HCT116 (cell line): ENCODE results near the gene MYO1E.

Experiments used
- CEBPB ChIP-seq: IDR thresholded peaks from 2 replicates; pipeline ENCODE4 v1.6.1; 2012; ENCODE audit warnings: low read depth
- EZH2 ChIP-seq: fragments of 200-600 bp; sonication (generic); IDR thresholded peaks from 2 replicates; pipeline ENCODE4 v1.6.1; 2017; ENCODE audit warnings: antibody characterized with exemption, mixed run types
- EZH2phosphoT487 ChIP-seq: fragments of 200-600 bp; IDR thresholded peaks from 2 replicates; pipeline ENCODE4 v1.6.1; 2018; ENCODE audit warnings: antibody characterized with exemption, borderline replicate concordance
- POLR2A ChIP-seq: IDR thresholded peaks from 2 replicates; pipeline ENCODE4 v1.7.0; 2011; ENCODE audit warnings: borderline replicate concordance; ENCODE audit not compliant: insufficient read depth, insufficient read length; ENCODE audit errors: extremely low read depth
- POLR2AphosphoS5 ChIP-seq: IDR thresholded peaks from 2 replicates; pipeline ENCODE4 v1.6.1; 2011; ENCODE audit warnings: mild to moderate bottlenecking, low read depth, low read length, moderate library complexity
- RAD21 ChIP-seq: IDR thresholded peaks from 2 replicates; pipeline ENCODE4 v1.6.1; 2012; ENCODE audit warnings: low read depth, mild to moderate bottlenecking
- SP1 ChIP-seq: IDR thresholded peaks from 2 replicates; pipeline ENCODE4 v1.6.1; 2012; ENCODE audit warnings: low read depth
- TCF7L2 ChIP-seq: IDR thresholded peaks from 2 replicates; pipeline ENCODE4 v1.7.0; 2011; ENCODE audit warnings: borderline replicate concordance, inconsistent platforms; ENCODE audit not compliant: insufficient read depth, insufficient read length; ENCODE audit errors: extremely low read depth
- ZFX ChIP-seq: fragments of 450-650 bp; IDR thresholded peaks from 2 replicates; pipeline ENCODE4 v1.6.1; 2017
- ZNF274 ChIP-seq: fragments of 200-500 bp; sonication (Bioruptor generic); IDR thresholded peaks from 2 replicates; pipeline ENCODE4 v1.6.1; 2014; ENCODE audit warnings: mild to moderate bottlenecking, low read depth, low read length, inconsistent platforms
- TF ChIP-seq, protein P1 (sequence below), 3 experiments: fragments of 200-600 bp in 1 of 3; sonication (generic) in 1 of 3; IDR thresholded peaks in 2 of 3; conservative IDR thresholded peaks in 1 of 3; 2 replicates each; pipeline ENCODE4 v1.5.1; 2012 to 2017; ENCODE audit warnings: low read depth in 2 of 3, low read length in 2 of 3, antibody characterized with exemption in 1 of 3, borderline replicate concordance in 1 of 3, control low read depth in 1 of 3, mild to moderate bottlenecking in 1 of 3, mixed read lengths in 1 of 3, mixed run types in 1 of 3, moderate library complexity in 1 of 3; ENCODE audit not compliant: insufficient read depth in 1 of 3
- TF ChIP-seq, protein P2 (sequence below): IDR thresholded peaks from 2 replicates; pipeline ENCODE4 v1.6.1; 2012
- TF ChIP-seq, protein P3 (sequence below): IDR thresholded peaks from 2 replicates; pipeline ENCODE4 v1.6.1; 2012
- TF ChIP-seq, protein P4 (sequence below): IDR thresholded peaks from 2 replicates; pipeline ENCODE4 v1.6.1; 2011; ENCODE audit warnings: mild to moderate bottlenecking, low read length, moderate library complexity; ENCODE audit not compliant: insufficient replicate concordance; ENCODE audit errors: extremely low read depth

DNA sequence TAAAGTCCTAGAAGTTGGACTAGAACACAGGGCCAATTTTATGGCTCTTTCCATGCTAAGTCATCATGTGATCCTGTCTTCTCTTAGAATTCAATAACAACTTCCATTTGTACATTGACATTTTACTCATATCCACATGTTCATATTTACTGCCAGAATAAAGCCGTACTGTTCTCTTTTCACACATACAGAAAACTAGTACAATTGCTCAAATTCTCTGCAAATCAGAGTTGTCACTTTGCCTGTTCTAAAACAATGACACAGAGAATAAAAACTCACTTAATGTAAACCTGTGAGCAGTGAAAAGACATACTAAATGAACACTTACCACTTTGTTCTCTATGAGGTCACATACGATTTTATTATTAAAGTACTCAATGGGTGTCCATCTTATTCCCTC, 162.5 kb downstream of the MYO1E start:
- TF ChIP-seq POLR2AphosphoS5 (no peak), RAD21 (no peak), ZNF274 (no peak), POLR2A (no peak), EZH2phosphoT487 (no peak), EZH2 (no peak), TCF7L2 (no peak), SP1 (no peak), ZFX (no peak), CEBPB (no peak)
- TF ChIP-seq, protein P1, sequence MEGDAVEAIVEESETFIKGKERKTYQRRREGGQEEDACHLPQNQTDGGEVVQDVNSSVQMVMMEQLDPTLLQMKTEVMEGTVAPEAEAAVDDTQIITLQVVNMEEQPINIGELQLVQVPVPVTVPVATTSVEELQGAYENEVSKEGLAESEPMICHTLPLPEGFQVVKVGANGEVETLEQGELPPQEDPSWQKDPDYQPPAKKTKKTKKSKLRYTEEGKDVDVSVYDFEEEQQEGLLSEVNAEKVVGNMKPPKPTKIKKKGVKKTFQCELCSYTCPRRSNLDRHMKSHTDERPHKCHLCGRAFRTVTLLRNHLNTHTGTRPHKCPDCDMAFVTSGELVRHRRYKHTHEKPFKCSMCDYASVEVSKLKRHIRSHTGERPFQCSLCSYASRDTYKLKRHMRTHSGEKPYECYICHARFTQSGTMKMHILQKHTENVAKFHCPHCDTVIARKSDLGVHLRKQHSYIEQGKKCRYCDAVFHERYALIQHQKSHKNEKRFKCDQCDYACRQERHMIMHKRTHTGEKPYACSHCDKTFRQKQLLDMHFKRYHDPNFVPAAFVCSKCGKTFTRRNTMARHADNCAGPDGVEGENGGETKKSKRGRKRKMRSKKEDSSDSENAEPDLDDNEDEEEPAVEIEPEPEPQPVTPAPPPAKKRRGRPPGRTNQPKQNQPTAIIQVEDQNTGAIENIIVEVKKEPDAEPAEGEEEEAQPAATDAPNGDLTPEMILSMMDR (IDR thresholded peaks at IDR 0.05 in 2 of 3, conservative IDR thresholded peaks at IDR 0.05 in 1 of 3; ENCODE audit: borderline replicate concordance in 1 of 3, insufficient read depth in 1 of 3, low read depth in 2 of 3, low read length in 2 of 3), result no peak
- TF ChIP-seq, protein P2, sequence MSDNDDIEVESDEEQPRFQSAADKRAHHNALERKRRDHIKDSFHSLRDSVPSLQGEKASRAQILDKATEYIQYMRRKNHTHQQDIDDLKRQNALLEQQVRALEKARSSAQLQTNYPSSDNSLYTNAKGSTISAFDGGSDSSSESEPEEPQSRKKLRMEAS, result no peak
- TF ChIP-seq, protein P3, sequence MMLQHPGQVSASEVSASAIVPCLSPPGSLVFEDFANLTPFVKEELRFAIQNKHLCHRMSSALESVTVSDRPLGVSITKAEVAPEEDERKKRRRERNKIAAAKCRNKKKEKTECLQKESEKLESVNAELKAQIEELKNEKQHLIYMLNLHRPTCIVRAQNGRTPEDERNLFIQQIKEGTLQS, result no peak
- TF ChIP-seq, protein P4, sequence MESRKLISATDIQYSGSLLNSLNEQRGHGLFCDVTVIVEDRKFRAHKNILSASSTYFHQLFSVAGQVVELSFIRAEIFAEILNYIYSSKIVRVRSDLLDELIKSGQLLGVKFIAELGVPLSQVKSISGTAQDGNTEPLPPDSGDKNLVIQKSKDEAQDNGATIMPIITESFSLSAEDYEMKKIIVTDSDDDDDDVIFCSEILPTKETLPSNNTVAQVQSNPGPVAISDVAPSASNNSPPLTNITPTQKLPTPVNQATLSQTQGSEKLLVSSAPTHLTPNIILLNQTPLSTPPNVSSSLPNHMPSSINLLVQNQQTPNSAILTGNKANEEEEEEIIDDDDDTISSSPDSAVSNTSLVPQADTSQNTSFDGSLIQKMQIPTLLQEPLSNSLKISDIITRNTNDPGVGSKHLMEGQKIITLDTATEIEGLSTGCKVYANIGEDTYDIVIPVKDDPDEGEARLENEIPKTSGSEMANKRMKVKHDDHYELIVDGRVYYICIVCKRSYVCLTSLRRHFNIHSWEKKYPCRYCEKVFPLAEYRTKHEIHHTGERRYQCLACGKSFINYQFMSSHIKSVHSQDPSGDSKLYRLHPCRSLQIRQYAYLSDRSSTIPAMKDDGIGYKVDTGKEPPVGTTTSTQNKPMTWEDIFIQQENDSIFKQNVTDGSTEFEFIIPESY, result no peak
